HG03045 (cell line): ENCODE measurements around the gene SLC11A1.

ENCODE experiments used
- ATAC-seq: cut with Tn5 transposase; IDR thresholded peaks from one replicate; pipeline ENCODE4 v1.9.1; 2021; ENCODE audit warnings: mild to moderate bottlenecking, moderate library complexity; ENCODE audit not compliant: unreplicated experiment

Gene SLC11A1

GRCh38 chr2:218431878-218432277 lies 49.8 kb downstream of the SLC11A1 start:
- ATAC-seq: no peak

- no peak for ATAC-seq
Measured at GRCh38 chr2:218432676-218433365, 50.7 kb downstream of the SLC11A1 start.

- no peak for ATAC-seq
Measured at GRCh38 chr2:218434456-218434855, 52.4 kb downstream of the SLC11A1 start.

DNA sequence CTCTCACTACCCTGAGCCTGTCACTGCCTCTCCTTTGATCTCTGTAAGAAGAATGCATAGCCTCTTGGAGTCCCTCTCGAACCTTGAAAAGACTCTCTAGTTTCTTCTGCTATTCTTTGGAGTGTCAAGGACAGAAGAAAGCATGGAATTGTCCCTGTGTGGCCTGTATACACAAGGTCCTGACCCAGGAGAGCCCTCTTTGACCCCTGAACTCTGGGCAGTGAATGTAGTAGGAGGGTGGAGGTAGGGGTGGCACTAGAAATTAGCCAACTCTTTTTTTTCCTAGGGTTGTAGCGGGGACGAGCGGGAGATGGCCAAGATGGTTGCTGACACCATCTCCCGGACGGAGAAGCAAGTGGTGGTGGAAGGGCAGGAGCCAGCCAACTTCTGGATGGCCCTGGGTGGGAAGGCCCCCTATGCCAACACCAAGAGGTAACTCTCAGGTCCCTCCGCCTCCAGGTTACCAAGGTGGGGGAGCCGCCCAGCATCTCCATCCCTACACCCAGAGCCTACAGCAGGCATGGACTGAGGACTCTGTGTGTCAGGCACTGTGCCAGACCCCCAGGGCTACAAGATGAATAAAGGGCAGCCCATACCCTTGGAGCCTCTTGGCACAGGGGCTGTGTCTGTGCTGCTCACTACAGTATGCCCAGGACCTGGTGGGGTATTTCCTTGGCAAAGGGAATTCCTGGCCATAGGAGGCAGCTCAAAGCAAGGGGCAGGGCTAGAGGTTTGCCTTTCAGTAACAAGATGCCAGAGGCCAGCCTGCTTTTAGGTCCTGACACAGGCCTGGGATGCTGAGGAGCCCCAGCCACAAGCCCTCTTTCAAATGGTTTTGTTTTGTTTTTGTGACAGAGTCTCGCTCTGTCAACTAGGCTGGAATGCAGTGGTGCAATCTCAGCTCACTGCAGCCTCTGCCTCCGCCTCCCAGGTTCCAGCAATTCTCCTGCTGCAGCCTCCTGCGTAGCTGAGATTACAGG lies 53.2 kb downstream of the SLC11A1 start:
- ATAC-seq: no peak

DNA sequence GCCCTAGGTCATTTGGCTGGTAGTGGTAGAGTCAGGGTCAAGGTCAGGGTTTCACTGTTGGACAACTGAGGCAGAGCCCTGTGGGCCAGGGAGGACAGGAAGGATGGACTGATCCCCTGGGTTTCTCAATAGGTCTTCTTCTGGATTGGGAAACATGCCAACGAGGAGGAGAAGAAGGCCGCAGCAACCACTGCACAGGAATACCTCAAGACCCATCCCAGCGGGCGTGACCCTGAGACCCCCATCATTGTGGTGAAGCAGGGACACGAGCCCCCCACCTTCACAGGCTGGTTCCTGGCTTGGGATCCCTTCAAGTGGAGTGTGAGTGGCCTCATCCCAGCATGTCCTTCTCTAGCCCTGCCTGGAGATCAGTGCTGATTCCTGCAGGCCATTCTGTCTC lies 54.9 kb downstream of the SLC11A1 start:
- ATAC-seq: no peak

DNA sequence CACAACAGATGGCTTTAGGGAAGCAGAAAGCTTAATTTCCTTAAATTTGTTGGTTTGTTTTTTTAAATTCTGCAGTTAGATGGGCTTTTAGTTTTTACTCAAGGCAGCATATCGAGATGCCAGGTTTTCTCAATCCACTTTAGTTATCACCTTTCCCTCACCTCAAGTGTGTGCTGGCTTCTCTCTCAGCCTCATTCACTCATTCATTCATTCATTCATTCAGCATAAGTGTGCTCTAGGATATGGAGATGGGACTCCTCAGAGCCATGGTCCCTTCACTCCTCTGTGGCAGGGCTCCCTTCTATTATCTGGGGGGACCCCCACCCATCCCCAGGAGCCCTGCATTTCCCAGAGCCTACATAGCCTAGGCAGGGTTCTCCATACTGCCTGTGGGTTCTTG lies 55.9 kb downstream of the SLC11A1 start:
- ATAC-seq: no peak

GRCh38 chr2:218438596-218438995 lies 56.5 kb downstream of the SLC11A1 start:
- no peak for ATAC-seq

DNA sequence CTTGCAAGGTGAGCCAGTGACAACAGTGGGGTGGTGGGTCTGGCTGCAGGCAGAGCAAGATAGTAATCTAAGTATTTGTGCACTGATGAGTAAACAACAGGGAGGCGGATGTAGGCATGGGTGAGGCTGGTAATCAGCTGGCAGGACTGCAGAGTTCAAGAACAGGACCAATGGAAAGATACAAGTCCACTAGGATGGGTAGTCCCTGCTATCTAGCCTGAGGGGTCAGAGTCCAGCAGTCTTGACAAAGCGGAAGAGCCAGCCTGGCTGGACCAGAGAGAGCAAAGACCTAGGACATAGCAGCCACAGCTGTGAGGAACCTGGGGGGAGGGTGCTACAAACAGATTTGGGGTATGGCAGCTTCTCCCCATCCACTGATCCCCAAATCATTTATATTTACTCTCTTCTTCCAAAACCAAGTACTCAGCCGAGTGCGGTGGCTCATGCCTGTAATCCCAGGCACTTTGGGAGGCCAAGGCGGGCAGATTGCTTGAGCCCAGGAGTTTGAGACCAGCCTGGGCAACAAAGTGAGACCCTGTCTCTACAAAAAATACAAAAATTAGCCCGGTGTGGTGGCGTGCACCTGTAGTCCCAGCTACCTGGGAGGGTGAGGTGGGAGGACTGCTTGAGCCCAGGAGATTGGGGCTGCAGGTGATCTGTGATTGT lies 62.8 kb downstream of the SLC11A1 start:
- ATAC-seq: no peak

- no peak for ATAC-seq
Measured at GRCh38 chr2:218445602-218446001, 63.5 kb downstream of the SLC11A1 start.
